GM18517 (cell line): Measurements from ENCODE around the gene CHAMP1.

Experiments
- ATAC-seq: cut with Tn5 transposase; IDR thresholded peaks from one replicate; pipeline ENCODE4 v1.9.1; 2021; ENCODE audit warnings: mild to moderate bottlenecking, moderate library complexity; ENCODE audit not compliant: unreplicated experiment

The CHAMP1 gene

GRCh38 chr13:114314074-114314912, at the start of gene CHAMP1:
Gene CHAMP1 (plus strand): TSS chr13:114314503. CDS start chr13:114323843, 9,340 bp downstream.
- ATAC-seq = peak; percentile 84

DNA sequence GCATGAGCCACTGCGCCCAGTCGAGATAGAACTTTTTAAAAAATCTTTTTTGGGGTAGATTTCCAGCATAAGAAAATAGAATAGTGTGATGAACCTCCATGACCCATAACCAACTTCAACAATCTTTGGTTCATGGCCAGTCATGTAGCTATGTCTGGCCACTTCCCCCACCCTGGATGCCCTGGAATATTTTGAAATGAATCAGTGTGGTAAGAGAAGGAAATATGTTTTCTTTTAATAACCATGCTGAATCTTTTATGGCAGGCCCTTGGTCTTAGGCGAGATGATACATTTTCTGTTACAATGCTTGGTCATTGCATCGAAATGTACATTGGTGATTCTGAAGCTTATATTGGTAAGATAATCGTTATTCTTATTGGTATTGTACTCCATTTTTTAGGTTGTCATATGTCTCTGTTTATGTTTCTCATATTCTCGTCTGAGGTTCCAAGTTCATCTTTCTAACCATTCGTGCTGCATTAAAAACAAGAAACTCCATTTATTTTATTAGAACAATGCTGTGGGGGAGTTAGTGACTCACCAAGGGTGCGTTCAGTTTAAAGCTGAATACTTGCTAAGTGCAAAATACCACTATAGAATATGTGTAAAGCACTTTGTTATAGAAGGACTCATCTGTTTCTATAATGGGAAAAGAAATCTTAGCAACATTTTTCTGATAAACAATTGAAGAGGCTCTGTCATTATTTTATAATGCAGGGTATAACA, 49.3 kb upstream of the CHAMP1 start:
- no peak for ATAC-seq

GRCh38 chr13:114266241-114266640, 48.1 kb upstream of the CHAMP1 start:
- ATAC-seq = no peak

GRCh38 chr13:114268344-114269280, 45.7 kb upstream of the CHAMP1 start:
- no peak for ATAC-seq

- no peak for ATAC-seq
Observed at GRCh38 chr13:114269281-114269770, 45.0 kb upstream of the CHAMP1 start.

- no peak for ATAC-seq
Observed at GRCh38 chr13:114272977-114273376, 41.3 kb upstream of the CHAMP1 start.

GRCh38 chr13:114275304-114275703, 39.0 kb upstream of the CHAMP1 start:
- ATAC-seq = no peak

- ATAC-seq = no peak
Observed at GRCh38 chr13:114279146-114279545, 35.2 kb upstream of the CHAMP1 start.

GRCh38 chr13:114279758-114280355, 34.4 kb upstream of the CHAMP1 start:
- ATAC-seq = no peak

GRCh38 chr13:114281351-114282040, 32.8 kb upstream of the CHAMP1 start, which contains the start of gene UPF3A:
Gene UPF3A (plus strand): TSS chr13:114281601. CDS start chr13:114281640, 39 bp downstream.
- peak; percentile 57 for ATAC-seq

- ATAC-seq = peak; percentile 44
Observed at GRCh38 chr13:114282041-114282670, 32.1 kb upstream of the CHAMP1 start.

GRCh38 chr13:114283576-114283975, 30.7 kb upstream of the CHAMP1 start:
- ATAC-seq = no peak

DNA sequence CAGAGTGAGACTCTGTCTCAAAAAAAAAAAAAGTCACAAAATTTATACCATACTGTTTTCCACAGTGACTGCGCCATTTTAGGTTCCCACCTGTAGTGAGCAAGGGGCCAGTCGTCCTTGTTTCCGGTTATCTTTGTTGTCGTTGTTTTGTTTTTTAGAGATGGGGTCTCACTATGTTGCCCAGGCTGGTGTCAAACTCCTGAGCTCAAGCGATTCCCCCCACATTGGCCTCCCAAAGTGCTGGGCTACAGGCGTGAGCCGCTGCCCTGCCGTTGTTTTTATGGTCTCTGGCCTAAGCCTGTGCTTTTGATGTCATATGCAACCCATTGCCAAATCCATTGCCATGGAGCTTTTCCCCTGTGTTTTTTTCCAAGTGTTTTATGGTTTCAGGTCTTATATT, 29.6 kb upstream of the CHAMP1 start:
- ATAC-seq = no peak

- no peak for ATAC-seq
Observed at GRCh38 chr13:114285166-114285808, 29.0 kb upstream of the CHAMP1 start.

- ATAC-seq = no peak
Observed at GRCh38 chr13:114286808-114287207, 27.5 kb upstream of the CHAMP1 start.

DNA sequence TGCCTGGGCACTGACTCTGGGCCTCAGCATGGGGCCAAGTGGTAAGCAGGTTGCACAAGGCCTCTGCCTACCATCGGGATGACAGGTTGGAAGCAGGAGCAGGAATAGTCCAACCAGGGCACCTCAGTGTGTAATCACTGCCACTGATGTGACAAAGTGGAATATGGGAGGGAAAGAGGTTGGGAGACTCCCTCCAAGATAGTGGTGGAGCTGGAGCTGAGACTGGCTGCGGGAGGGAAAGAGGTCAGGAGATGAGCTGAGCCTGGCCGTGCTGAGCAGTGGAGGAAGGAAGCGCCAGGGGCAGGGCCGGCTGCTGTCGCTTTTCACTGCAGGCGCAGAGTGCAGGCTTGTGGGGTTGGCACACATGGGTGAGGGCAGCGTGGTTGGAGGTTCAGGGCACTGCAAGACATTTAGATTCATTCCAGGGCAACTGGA, 26.1 kb upstream of the CHAMP1 start:
- no peak for ATAC-seq

DNA sequence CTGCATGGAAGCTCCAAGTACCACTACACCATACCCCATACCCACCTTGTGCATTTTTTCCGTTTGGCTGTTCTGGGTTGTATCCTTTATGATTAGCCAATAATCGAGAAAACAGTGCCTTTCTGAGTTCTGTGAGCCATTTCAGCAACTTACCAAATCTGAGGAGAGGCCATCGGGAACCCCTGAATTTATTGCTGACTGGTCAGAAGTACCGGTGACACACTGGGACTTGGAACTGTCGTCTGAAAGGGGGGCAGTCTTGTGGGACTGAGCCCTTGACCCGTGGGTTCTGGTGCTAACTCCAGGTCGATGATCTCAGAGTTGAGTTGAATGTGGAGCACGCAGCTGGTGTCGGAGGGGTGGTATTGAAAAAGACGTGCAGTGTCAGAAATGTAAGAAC, 17.9 kb upstream of the CHAMP1 start:
- ATAC-seq = no peak

DNA sequence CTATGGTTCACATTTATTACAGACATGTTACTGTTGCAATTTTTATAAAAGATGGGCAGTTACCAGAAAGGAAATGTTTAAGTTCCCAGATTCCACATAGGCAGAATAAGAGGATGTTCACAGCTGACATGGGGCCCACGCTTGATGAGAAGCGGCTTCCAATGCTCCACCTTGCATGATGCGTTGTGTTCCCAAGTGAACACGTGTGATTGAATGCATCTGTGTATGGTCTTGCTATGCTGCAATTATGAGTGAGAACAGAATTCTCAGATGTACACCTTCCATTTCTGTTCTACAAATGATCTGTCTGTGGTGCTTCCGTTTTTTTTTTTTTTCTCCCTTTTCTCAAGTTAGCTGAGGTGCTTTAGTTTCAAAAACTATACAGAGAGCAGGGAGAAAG, 17.4 kb upstream of the CHAMP1 start:
- no peak for ATAC-seq

- ATAC-seq = no peak
Observed at GRCh38 chr13:114298866-114299265, 15.4 kb upstream of the CHAMP1 start.
